ENCODE measurements around the gene PNKP. TPM values are rescaled to one million over a fixed set of nuclear protein-coding genes. Genes with fewer than 3 reads are reported as not detected.

The PNKP gene
- total RNA-seq, 2 donors from 2014 or later = 146 to 205 TPM

DNA sequence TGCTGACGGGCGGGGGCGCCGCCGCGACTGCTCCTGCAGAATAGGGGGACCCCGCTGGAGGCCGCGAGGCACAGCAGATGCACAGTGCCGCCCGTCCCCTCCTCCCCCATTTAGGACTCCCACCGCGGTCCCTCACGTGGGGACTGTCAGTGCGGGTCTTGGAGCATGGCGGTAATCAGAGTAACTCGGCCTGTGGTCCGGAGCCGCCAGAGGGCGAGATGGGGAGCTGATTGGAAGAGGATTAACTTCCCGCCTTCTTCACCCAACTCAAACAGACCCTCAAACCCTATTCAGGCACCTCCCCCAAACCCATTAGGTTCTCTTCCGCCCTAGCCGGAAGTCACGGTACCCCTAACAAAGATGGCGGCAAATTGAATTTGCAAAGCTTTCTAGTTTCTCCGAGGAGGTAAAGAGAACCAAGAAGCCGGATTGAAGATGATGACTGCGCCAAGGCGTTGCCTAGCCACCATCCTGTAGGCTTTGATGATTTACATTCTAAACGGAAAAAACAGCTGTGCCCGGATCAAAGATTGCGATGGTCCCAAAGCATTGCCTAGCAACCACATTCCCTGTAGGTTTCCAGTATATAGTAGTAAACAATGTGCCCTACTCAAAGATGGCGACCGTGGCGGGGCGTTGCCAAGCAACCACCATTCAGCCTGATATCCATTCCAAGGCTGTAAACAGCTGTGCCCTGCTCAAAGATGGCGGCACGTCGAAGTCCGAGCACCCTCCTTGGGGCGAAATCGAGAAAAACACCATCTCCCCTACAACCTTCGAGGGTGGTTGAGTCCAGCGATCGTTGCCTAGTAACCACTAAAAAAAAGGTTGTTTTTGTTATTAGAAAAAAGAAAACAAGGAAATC lies 54.1 kb downstream of the PNKP start, which contains the start of gene FUZ:
TSS of gene FUZ (minus strand) at position 296 of the 865 bp plus-strand sequence. CDS start at position 110, 186 bp downstream.
- Mint-ChIP-seq H3K4me3 (peak within 1 kb of the TSS; percentile 96), H3K27me3 (no peaks in the 10 kb centered on the region), H3K27ac (peak within 1 kb of the TSS; percentile 95), H3K9me3 (no peaks in the 10 kb centered on the region), H3K4me1 (ENCODE audit: low read depth in 2 of 2) (peaks cover 30 to 36% of the 10 kb centered on the region in 2 donors), H3K36me3 (no peaks in the 10 kb centered on the region)
- peak; percentile 96 for DNase-seq (ENCODE audit: low spot score)
- peak; percentile 85 to 88 for ATAC-seq

DNA sequence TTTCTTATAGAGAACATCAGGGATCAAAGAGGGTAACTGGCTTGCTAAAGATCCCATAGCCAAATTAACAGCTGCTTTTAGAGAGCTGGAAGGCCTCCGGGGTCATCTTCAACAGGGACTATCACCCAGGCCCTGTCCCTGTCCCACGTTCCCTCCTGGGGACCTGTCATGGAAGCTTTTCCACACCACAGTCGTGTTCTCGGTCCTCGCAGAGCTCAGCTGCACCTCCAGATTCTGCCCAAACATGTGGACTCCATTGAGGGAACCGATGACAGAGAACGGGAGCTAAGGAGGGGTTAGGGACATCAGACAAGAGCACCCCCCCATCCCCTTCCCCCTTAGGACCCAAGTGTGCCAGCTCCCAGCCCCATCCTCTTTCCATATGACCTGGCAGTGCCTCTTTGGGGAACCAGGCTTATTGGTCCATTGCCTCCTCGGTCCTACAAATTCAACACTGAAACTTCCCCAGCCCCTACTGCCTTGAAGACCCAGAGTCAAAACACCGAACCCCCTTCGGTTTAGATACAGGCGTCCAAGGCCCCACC lies 54.9 kb downstream of the PNKP start:
- DNase-seq (ENCODE audit: low spot score) = no peak
- peak overlapping the region; percentile 96 for H3K4me3 Mint-ChIP-seq
- no peaks in the 10 kb centered on the region for H3K36me3 Mint-ChIP-seq
- ATAC-seq = no peak
- peaks cover 34 to 38% of the 10 kb centered on the region in 2 donors for H3K4me1 Mint-ChIP-seq (ENCODE audit: low read depth in 2 of 2)
- H3K9me3 Mint-ChIP-seq = no peaks in the 10 kb centered on the region
- peak overlapping the region; percentile 95 for H3K27ac Mint-ChIP-seq
- H3K27me3 Mint-ChIP-seq = no peaks in the 10 kb centered on the region

DNA sequence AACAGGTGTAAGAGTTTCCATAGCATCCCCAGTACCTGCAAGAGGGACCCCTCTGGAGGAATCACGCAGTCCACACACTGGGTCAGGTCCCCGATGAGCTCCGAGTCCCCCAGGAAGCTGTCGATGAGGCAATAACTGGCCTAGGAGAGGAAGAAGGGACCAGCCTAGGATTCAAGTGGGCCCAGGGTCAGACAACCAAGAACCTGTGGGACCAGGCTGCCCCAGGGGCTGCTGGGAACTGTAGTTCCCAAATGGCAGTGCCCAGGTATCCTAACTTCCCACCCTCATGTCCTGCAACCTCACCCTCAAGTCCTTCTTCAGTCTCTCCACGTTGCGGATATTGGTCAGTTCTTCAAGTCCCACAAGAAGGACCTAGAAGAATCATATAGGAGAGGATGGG lies 56.0 kb downstream of the PNKP start:
- Mint-ChIP-seq H3K9me3 (no peaks in the 10 kb centered on the region), H3K27me3 (no peaks in the 10 kb centered on the region), H3K4me3 (no peak overlapping the region), H3K36me3 (peaks cover 3% of the 10 kb centered on the region), H3K4me1 (ENCODE audit: low read depth in 2 of 2) (peaks cover 34 to 37% of the 10 kb centered on the region in 2 donors), H3K27ac (no peak overlapping the region)
- ATAC-seq = no peak
- no peak for DNase-seq (ENCODE audit: low spot score)

Other genes with a start within 250 kb of the PNKP start
- 10 to 100 TPM in 1 of 2 donors, 1 to 10 TPM in 1; 4.1 to 10.4 TPM for gene RRAS, start 227.4 kb downstream of the PNKP start, total RNA-seq
- gene SCAF1, start 225.4 kb downstream of the PNKP start, total RNA-seq = 100 to 1,000 TPM in 1 of 2 donors, 10 to 100 TPM in 1; 75.8 to 106 TPM
- 100 to 1,000 TPM; 167 to 185 TPM for gene IRF3, start 201.7 kb downstream of the PNKP start, total RNA-seq
- gene BCL2L12, start 201.6 kb downstream of the PNKP start, total RNA-seq = 10 to 100 TPM; 45.9 to 98.0 TPM
- gene PRMT1, start 190.3 kb downstream of the PNKP start, total RNA-seq = 100 to 1,000 TPM; 268 to 457 TPM
- 10 to 100 TPM in 1 of 2 donors, 1 to 10 TPM in 1; 5.7 to 18.5 TPM for gene ADM5, start 178.0 kb downstream of the PNKP start, total RNA-seq
- gene CPT1C, start 176.5 kb downstream of the PNKP start, total RNA-seq = 1 to 10 TPM in 1 of 2 donors, under 1 TPM in 1; 0.52 to 2.7 TPM
- gene TSKS, start 104.3 kb downstream of the PNKP start, total RNA-seq = under 1 TPM; 0.38 to 0.53 TPM
- gene AP2A1, start 100.6 kb downstream of the PNKP start, total RNA-seq = 100 to 1,000 TPM; 131 to 142 TPM
- 10 to 100 TPM; 10.7 to 18.0 TPM for gene FUZ, start 54.3 kb downstream of the PNKP start, total RNA-seq
- gene MED25, start 49.3 kb downstream of the PNKP start, total RNA-seq = 10 to 100 TPM; 48.0 to 64.6 TPM
- gene PTOV1, start 16.4 kb downstream of the PNKP start, total RNA-seq = 10 to 100 TPM; 64.6 to 78.0 TPM
- 10 to 100 TPM; 16.8 to 32.1 TPM for gene AKT1S1, start 9.8 kb upstream of the PNKP start, total RNA-seq
- 10 to 100 TPM; 26.0 to 34.0 TPM for gene TBC1D17, start 10.1 kb upstream of the PNKP start, total RNA-seq
- 10 to 100 TPM in 1 of 2 donors, 1 to 10 TPM in 1; 2.4 to 15.1 TPM for gene IL4I1, start 29.3 kb upstream of the PNKP start, total RNA-seq
- 10 to 100 TPM; 12.1 to 12.4 TPM for gene ATF5, start 61.6 kb upstream of the PNKP start, total RNA-seq
- 100 to 1,000 TPM; 109 to 187 TPM for gene NUP62, start 61.9 kb upstream of the PNKP start, total RNA-seq
- not detected for gene SIGLEC11, start 93.6 kb upstream of the PNKP start, total RNA-seq
- gene VRK3, start 157.8 kb upstream of the PNKP start, total RNA-seq = 10 to 100 TPM; 52.1 to 70.9 TPM
- 10 to 100 TPM in 1 of 2 donors, 1 to 10 TPM in 1; 6.2 to 10.3 TPM for gene ZNF473, start 158.4 kb upstream of the PNKP start, total RNA-seq

Measured in natural killer cell treated with Interleukin-12 subunit alpha and Interleukin-12 subunit beta and Interleukin-15 and Interleukin-18, amount 100 ng/mL, for 72 hours (primary cell).